ENCODE measurements around the gene UBE2G2.

UBE2G2 gene

DNA sequence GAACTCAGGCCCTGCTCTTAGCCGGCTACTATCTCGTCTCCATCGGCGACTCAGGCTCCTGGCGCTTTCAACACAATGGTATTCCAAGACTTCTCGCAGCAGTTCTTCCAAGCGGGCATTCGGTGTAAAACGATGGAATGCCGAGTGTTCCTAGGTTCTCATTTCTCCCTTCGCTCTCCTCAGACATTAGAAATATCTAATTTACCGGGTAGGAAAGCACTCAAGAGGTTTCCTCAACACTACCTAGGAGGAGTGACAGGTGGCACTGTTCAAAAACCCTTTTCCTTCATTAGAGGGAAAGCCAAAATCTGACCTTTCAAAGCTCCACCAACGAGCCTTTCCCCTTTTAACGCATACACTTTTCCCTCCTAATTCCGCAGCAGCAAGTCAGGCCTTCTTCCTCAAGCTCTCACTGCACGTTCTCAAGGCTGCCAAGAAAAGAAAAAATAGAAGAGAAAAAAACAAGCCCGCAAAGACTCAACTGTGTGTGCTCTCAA is 601 bp downstream of the UBE2G2 start:
- H3K27ac ChIP-seq (ENCODE audit: low read length): peak overlapping the region; percentile 95
- DNase-seq (peak; percentile 30), ATAC-seq (ENCODE audit: insufficient read depth, low read depth) (peak; percentile 45)
- peaks cover 34% of the 10 kb centered on the region for H3K4me1 ChIP-seq (ENCODE audit: insufficient read depth, low read length)
- TF ChIP-seq, protein P1, sequence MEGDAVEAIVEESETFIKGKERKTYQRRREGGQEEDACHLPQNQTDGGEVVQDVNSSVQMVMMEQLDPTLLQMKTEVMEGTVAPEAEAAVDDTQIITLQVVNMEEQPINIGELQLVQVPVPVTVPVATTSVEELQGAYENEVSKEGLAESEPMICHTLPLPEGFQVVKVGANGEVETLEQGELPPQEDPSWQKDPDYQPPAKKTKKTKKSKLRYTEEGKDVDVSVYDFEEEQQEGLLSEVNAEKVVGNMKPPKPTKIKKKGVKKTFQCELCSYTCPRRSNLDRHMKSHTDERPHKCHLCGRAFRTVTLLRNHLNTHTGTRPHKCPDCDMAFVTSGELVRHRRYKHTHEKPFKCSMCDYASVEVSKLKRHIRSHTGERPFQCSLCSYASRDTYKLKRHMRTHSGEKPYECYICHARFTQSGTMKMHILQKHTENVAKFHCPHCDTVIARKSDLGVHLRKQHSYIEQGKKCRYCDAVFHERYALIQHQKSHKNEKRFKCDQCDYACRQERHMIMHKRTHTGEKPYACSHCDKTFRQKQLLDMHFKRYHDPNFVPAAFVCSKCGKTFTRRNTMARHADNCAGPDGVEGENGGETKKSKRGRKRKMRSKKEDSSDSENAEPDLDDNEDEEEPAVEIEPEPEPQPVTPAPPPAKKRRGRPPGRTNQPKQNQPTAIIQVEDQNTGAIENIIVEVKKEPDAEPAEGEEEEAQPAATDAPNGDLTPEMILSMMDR (IDR thresholded peaks at IDR 0.05; ENCODE audit: borderline replicate concordance, extremely low read depth, low read length, poor library complexity, severe bottlenecking): peak; percentile 65
- no peak for TF ChIP-seq EZH2 (IDR thresholded peaks at IDR 0.05; ENCODE audit: borderline replicate concordance, low read depth, low read length, severe bottlenecking)
- H3K4me3 ChIP-seq (ENCODE audit: low read depth in 1 of 2, low read length in 2 of 2): peak overlapping the region; percentile 57 to 94
- H3K9me3 ChIP-seq (ENCODE audit: insufficient read depth, low read length, severe bottlenecking): no peaks in the 10 kb centered on the region
- H3K79me2 ChIP-seq (ENCODE audit: insufficient read depth, low read length): peaks cover 68% of the 10 kb centered on the region
- no peaks in the 10 kb centered on the region for H3K27me3 ChIP-seq (ENCODE audit: insufficient read depth, low read length, poor library complexity)
- peak overlapping the region; percentile 83 for H3K9ac ChIP-seq (ENCODE audit: low read depth, low read length)
- peak overlapping the region; percentile 71 for H3K4me2 ChIP-seq (ENCODE audit: insufficient read depth, low read length)
- H2AFZ ChIP-seq (ENCODE audit: low read depth, low read length): peak overlapping the region; percentile 100
- peaks cover 36% of the 10 kb centered on the region; the same call in 1 of the 2 replicates for H4K20me1 ChIP-seq (ENCODE audit: insufficient read depth, low read length)
- H3K36me3 ChIP-seq (ENCODE audit: insufficient read depth, low read length): peaks cover 60% of the 10 kb centered on the region

DNA sequence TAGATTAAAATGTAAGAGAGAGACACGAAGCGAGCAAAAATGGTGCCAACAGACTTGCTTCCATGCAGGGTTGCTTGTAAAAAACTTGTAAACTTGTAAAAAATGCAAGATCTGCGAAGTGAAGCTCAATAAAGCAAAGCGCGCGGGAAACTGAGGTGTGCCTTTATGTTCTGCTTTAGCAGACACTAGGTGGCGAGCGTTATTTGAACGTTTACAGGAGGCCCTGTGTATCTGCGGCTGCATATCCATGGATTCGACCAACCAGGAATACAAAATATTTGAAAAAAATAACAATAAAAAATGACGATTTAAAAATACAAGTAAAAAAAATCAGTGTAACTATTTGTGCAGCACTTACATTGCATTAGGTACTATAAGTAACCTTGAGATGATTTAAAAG is 1.5 kb downstream of the UBE2G2 start:
- no peak overlapping the region for H2AFZ ChIP-seq (ENCODE audit: low read depth, low read length)
- H3K36me3 ChIP-seq (ENCODE audit: insufficient read depth, low read length): peaks cover 51% of the 10 kb centered on the region
- H3K4me2 ChIP-seq (ENCODE audit: insufficient read depth, low read length): peak overlapping the region; percentile 71
- no peaks in the 10 kb centered on the region for H3K9me3 ChIP-seq (ENCODE audit: insufficient read depth, low read length, severe bottlenecking)
- H3K27ac ChIP-seq (ENCODE audit: low read length): no peak overlapping the region
- H3K79me2 ChIP-seq (ENCODE audit: insufficient read depth, low read length): peaks cover 77% of the 10 kb centered on the region
- ATAC-seq (ENCODE audit: insufficient read depth, low read depth): no peak
- H3K9ac ChIP-seq (ENCODE audit: low read depth, low read length): peak overlapping the region; percentile 83
- peak overlapping the region; percentile 57 to 94; a peak in 3 of 4 replicates for H3K4me3 ChIP-seq (ENCODE audit: low read depth in 1 of 2, low read length in 2 of 2)
- TF ChIP-seq EZH2 (IDR thresholded peaks at IDR 0.05; ENCODE audit: borderline replicate concordance, low read depth, low read length, severe bottlenecking): no peak
- TF ChIP-seq, protein P1 (IDR thresholded peaks at IDR 0.05; ENCODE audit: borderline replicate concordance, extremely low read depth, low read length, poor library complexity, severe bottlenecking): peak; percentile 26
- no peaks in the 10 kb centered on the region for H3K27me3 ChIP-seq (ENCODE audit: insufficient read depth, low read length, poor library complexity)
- DNase-seq: no peak
- H4K20me1 ChIP-seq (ENCODE audit: insufficient read depth, low read length): peaks cover 41% of the 10 kb centered on the region; the same call in 1 of the 2 replicates
- H3K4me1 ChIP-seq (ENCODE audit: insufficient read depth, low read length): peaks cover 34% of the 10 kb centered on the region

DNA sequence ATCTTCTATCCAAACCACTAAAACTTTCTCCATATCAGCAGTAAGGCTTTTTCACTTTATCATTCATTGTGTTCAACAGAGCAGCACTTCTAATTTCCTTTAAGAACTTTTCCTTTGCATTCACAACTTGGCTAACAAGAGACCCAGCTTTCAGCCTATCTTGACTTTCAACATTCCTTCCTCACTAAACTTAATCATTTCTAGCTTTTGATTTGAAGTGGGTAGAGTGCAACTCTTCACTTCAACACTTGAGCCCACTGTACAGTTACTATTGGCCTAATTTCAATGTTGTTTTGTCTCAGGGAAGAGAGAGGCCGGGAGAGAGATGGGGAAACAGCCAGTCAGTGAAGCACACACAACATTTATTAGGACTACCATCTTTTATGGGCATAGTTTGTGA is 2.0 kb downstream of the UBE2G2 start:
- no peak for ATAC-seq (ENCODE audit: insufficient read depth, low read depth)
- H3K79me2 ChIP-seq (ENCODE audit: insufficient read depth, low read length): peaks cover 81% of the 10 kb centered on the region
- peak overlapping the region in 1 of 2 experiments; percentile 94; a peak in 1 of 4 replicates for H3K4me3 ChIP-seq (ENCODE audit: low read depth in 1 of 2, low read length in 2 of 2)
- H3K4me1 ChIP-seq (ENCODE audit: insufficient read depth, low read length): peaks cover 34% of the 10 kb centered on the region
- no peak overlapping the region for H3K27ac ChIP-seq (ENCODE audit: low read length)
- DNase-seq: no peak
- TF ChIP-seq EZH2 (IDR thresholded peaks at IDR 0.05; ENCODE audit: borderline replicate concordance, low read depth, low read length, severe bottlenecking): no peak
- TF ChIP-seq, protein P1 (IDR thresholded peaks at IDR 0.05; ENCODE audit: borderline replicate concordance, extremely low read depth, low read length, poor library complexity, severe bottlenecking): no peak
- peaks cover 40% of the 10 kb centered on the region; the same call in 1 of the 2 replicates for H4K20me1 ChIP-seq (ENCODE audit: insufficient read depth, low read length)
- peak overlapping the region; percentile 71; the same call in 1 of the 2 replicates for H3K4me2 ChIP-seq (ENCODE audit: insufficient read depth, low read length)
- H2AFZ ChIP-seq (ENCODE audit: low read depth, low read length): no peak overlapping the region
- no peaks in the 10 kb centered on the region for H3K27me3 ChIP-seq (ENCODE audit: insufficient read depth, low read length, poor library complexity)
- H3K9me3 ChIP-seq (ENCODE audit: insufficient read depth, low read length, severe bottlenecking): no peaks in the 10 kb centered on the region
- H3K36me3 ChIP-seq (ENCODE audit: insufficient read depth, low read length): peaks cover 46% of the 10 kb centered on the region
- no peak overlapping the region; the same call in 1 of the 2 replicates for H3K9ac ChIP-seq (ENCODE audit: low read depth, low read length)
